Duodenal mucosa (tissue), 2 donors: ENCODE results near the gene WBP1L.

Experiments used
- H3K27ac ChIP-seq: one replicate; pipeline ENCODE4 v1.7.0; 2013; ENCODE audit warnings: low read depth, low read length
- H3K27me3 ChIP-seq, 2 donors: one replicate each; pipeline ENCODE4 v1.7.0; 2013; ENCODE audit warnings: low read length in 2 of 2, control low read depth in 1 of 2; ENCODE audit not compliant: insufficient read depth in 2 of 2, control insufficient read depth in 1 of 2
- H3K36me3 ChIP-seq, 2 donors: one replicate each; pipeline ENCODE4 v1.7.0; 2013; ENCODE audit warnings: low read length in 2 of 2, control low read depth in 1 of 2; ENCODE audit not compliant: insufficient read depth in 2 of 2, control insufficient read depth in 1 of 2
- H3K4me1 ChIP-seq, 2 donors: one replicate each; pipeline ENCODE4 v1.7.0; 2013; ENCODE audit warnings: low read length in 2 of 2, control low read depth in 1 of 2; ENCODE audit not compliant: insufficient read depth in 2 of 2, control insufficient read depth in 1 of 2
- H3K4me3 ChIP-seq, 2 donors: one replicate each; pipeline ENCODE4 v1.7.0; 2013; ENCODE audit warnings: low read length in 2 of 2, low read depth in 1 of 2
- H3K9ac ChIP-seq, 2 donors: one replicate each; pipeline ENCODE4 v1.7.0; 2013; ENCODE audit warnings: low read length in 2 of 2, low read depth in 1 of 2
- H3K9me3 ChIP-seq, 2 donors: one replicate each; pipeline ENCODE4 v1.7.0; 2013; ENCODE audit warnings: low read length in 2 of 2, control low read depth in 1 of 2; ENCODE audit not compliant: control insufficient read depth in 1 of 2

Gene WBP1L

GRCh38 chr10:102767428-102768160 lies 23.8 kb downstream of the WBP1L start:
- no peaks in the 10 kb centered on the region for H3K27me3 ChIP-seq
- H3K4me3 ChIP-seq, result no peak overlapping the region
- peaks cover 0 to 10% of the 10 kb centered on the region in 2 donors for H3K4me1 ChIP-seq
- no peaks in the 10 kb centered on the region for H3K9me3 ChIP-seq
- H3K9ac ChIP-seq, result no peak overlapping the region
- no peak overlapping the region for H3K27ac ChIP-seq
- peaks cover 0 to 3% of the 10 kb centered on the region in 2 donors for H3K36me3 ChIP-seq

GRCh38 chr10:102769375-102770107 lies 25.8 kb downstream of the WBP1L start:
- Histone ChIP-seq H3K9ac (no peak overlapping the region), H3K4me3 (no peak overlapping the region), H3K27ac (no peak overlapping the region), H3K9me3 (no peaks in the 10 kb centered on the region), H3K27me3 (no peaks in the 10 kb centered on the region), H3K4me1 (peaks cover 9 to 19% of the 10 kb centered on the region in 2 donors), H3K36me3 (peaks cover 0 to 3% of the 10 kb centered on the region in 2 donors)

GRCh38 chr10:102770108-102770482 lies 26.3 kb downstream of the WBP1L start:
- Histone ChIP-seq H3K9me3 (no peaks in the 10 kb centered on the region), H3K9ac (no peak overlapping the region), H3K4me1 (peaks cover 9 to 22% of the 10 kb centered on the region in 2 donors), H3K4me3 (no peak overlapping the region), H3K27ac (no peak overlapping the region), H3K27me3 (no peaks in the 10 kb centered on the region), H3K36me3 (peaks cover 0 to 3% of the 10 kb centered on the region in 2 donors)

GRCh38 chr10:102770792-102771191 lies 27.0 kb downstream of the WBP1L start:
- no peak overlapping the region for H3K27ac ChIP-seq
- H3K27me3 ChIP-seq, result no peaks in the 10 kb centered on the region
- H3K9ac ChIP-seq, result no peak overlapping the region
- no peaks in the 10 kb centered on the region for H3K36me3 ChIP-seq
- H3K4me3 ChIP-seq, result no peak overlapping the region
- H3K4me1 ChIP-seq, result peaks cover 15 to 29% of the 10 kb centered on the region in 2 donors
- H3K9me3 ChIP-seq, result no peaks in the 10 kb centered on the region

GRCh38 chr10:102773320-102773719 lies 29.6 kb downstream of the WBP1L start:
- Histone ChIP-seq H3K4me1 (peaks cover 24 to 38% of the 10 kb centered on the region in 2 donors), H3K9me3 (no peaks in the 10 kb centered on the region), H3K36me3 (no peaks in the 10 kb centered on the region), H3K9ac (no peak overlapping the region), H3K27me3 (no peaks in the 10 kb centered on the region), H3K27ac (no peak overlapping the region), H3K4me3 (no peak overlapping the region)

- Histone ChIP-seq H3K9me3 (no peaks in the 10 kb centered on the region), H3K9ac (no peak overlapping the region), H3K4me1 (peaks cover 24 to 39% of the 10 kb centered on the region in 2 donors), H3K27ac (no peak overlapping the region), H3K27me3 (no peaks in the 10 kb centered on the region), H3K36me3 (no peaks in the 10 kb centered on the region), H3K4me3 (no peak overlapping the region)
Observed at GRCh38 chr10:102773986-102774385, 30.2 kb downstream of the WBP1L start.

- Histone ChIP-seq H3K27ac (peak overlapping the region; percentile 80), H3K9me3 (no peaks in the 10 kb centered on the region), H3K27me3 (no peaks in the 10 kb centered on the region), H3K36me3 (no peaks in the 10 kb centered on the region), H3K9ac (peak overlapping the region in 1 of 2 donors; percentile 65), H3K4me1 (peaks cover 24 to 39% of the 10 kb centered on the region in 2 donors), H3K4me3 (no peak overlapping the region)
Observed at GRCh38 chr10:102775201-102775934, 31.6 kb downstream of the WBP1L start.

GRCh38 chr10:102775935-102776669 lies 32.4 kb downstream of the WBP1L start:
- H3K9me3 ChIP-seq, result no peaks in the 10 kb centered on the region
- no peaks in the 10 kb centered on the region for H3K36me3 ChIP-seq
- peak overlapping the region; percentile 80 for H3K27ac ChIP-seq
- peaks cover 30 to 42% of the 10 kb centered on the region in 2 donors for H3K4me1 ChIP-seq
- peak overlapping the region; percentile 21 to 65 for H3K9ac ChIP-seq
- H3K4me3 ChIP-seq, result peak overlapping the region; percentile 24 to 46
- no peaks in the 10 kb centered on the region for H3K27me3 ChIP-seq

GRCh38 chr10:102776779-102777456 lies 33.2 kb downstream of the WBP1L start:
- H3K9ac ChIP-seq, result peak overlapping the region; percentile 9 to 65
- no peaks in the 10 kb centered on the region for H3K9me3 ChIP-seq
- no peaks in the 10 kb centered on the region for H3K36me3 ChIP-seq
- peak overlapping the region; percentile 80 for H3K27ac ChIP-seq
- no peaks in the 10 kb centered on the region for H3K27me3 ChIP-seq
- H3K4me3 ChIP-seq, result peak overlapping the region; percentile 24 to 46
- H3K4me1 ChIP-seq, result peaks cover 37 to 50% of the 10 kb centered on the region in 2 donors
